HCT116 (cell line): ENCODE measurements around the gene L1CAM. TPM values are rescaled to one million over a fixed set of nuclear protein-coding genes. Genes with fewer than 3 reads are reported as not detected.

Source experiments
- ATAC-seq: fragments of 200-7000 bp; cut with Tn5 transposase; 2 replicates; pipeline ENCODE4 v1.9.1; 2020; ENCODE audit warnings: mild to moderate bottlenecking, moderate library complexity
- BruUV-seq: library from RNA; stranded (reverse); fragments of 400-500 nt; replicated peaks from 2 replicates; lab custom pipeline; 2021; lab: Mats Ljungman, UMichigan
- CTCF ChIA-PET: fragments of 300-600 bp; sonication (Branson Sonifier 250); formaldehyde crosslinking; loops from one replicate; lab custom pipeline; 2021; ENCODE audit warnings: antibody characterized with exemption; lab: Charles Lee
- POLR2A ChIA-PET: fragments of 300-600, 350-600 bp; sonication (Branson Sonifier 250); formaldehyde crosslinking; loops from one replicate; lab custom pipeline; 2021; ENCODE audit warnings: antibody characterized with exemption; lab: Charles Lee
- RAD21 ChIA-PET, 2 experiments: fragments of 300-600 bp; sonication (Branson Sonifier 250); formaldehyde crosslinking; loops; one replicate each; lab custom pipeline; 2023; ENCODE audit warnings: low total read pairs in 2 of 2; ENCODE audit not compliant: uncharacterized antibody in 2 of 2, unreplicated experiment in 2 of 2, low non-redundant PET in 1 of 2; lab: Charles Lee
- DNase-seq: peaks from one replicate; pipeline ENCODE4 v3.0.0-alpha.2; 2010; ENCODE audit warnings: low read depth, low spot score
- H2AFZ ChIP-seq: fragments of 200-600 bp; shearing (Covaris generic), sonication (generic); 2 replicates; pipeline ENCODE4 v1.6.1; 2017; ENCODE audit warnings: low read depth, mixed run types, mixed read lengths, antibody characterized with exemption, low read length; ENCODE audit not compliant: poor library complexity, severe bottlenecking
- H3K27ac ChIP-seq: 2 replicates; pipeline ENCODE4 v1.5.1; 2012; ENCODE audit warnings: low read depth, low read length
- H3K27me3 ChIP-seq: fragments of 200-600 bp; sonication (generic); 2 replicates; pipeline ENCODE4 v1.6.1; 2016; ENCODE audit warnings: mixed run types, low read length, mixed read lengths; ENCODE audit not compliant: insufficient read depth
- H3K36me3 ChIP-seq, 2 experiments: fragments of 200-500 bp in 1 of 2; fragments of 200-600 bp in 1 of 2; sonication (Bioruptor generic) in 1 of 2; sonication (generic) in 1 of 2; 2 replicates each; pipeline versions ENCODE4 v1.5.1 to v1.6.1; 2014 to 2016; ENCODE audit warnings: low read length in 2 of 2, inconsistent platforms in 1 of 2, mixed read lengths in 1 of 2, mixed run types in 1 of 2; ENCODE audit not compliant: insufficient read depth in 2 of 2, control insufficient read depth in 1 of 2
- H3K4me1 ChIP-seq, 2 experiments: fragments of 200-600 bp in 1 of 2; sonication (generic) in 1 of 2; 2 replicates each; pipeline versions ENCODE4 v1.5.1 to v1.6.1; 2012 to 2017; ENCODE audit warnings: low read length in 2 of 2, inconsistent platforms in 1 of 2, mild to moderate bottlenecking in 1 of 2, mixed read lengths in 1 of 2, mixed run types in 1 of 2, moderate library complexity in 1 of 2; ENCODE audit not compliant: insufficient read depth in 2 of 2, control insufficient read depth in 1 of 2
- H3K4me2 ChIP-seq: fragments of 200-600 bp; sonication (generic); 2 replicates; pipeline ENCODE4 v1.6.1; 2017; ENCODE audit warnings: mixed run types, low read length, mixed read lengths
- H3K4me3 ChIP-seq, 2 experiments: fragments of 200-600 bp in 1 of 2; sonication (generic) in 1 of 2; replicated peaks in 1 of 2; 2 replicates each; pipeline ENCODE4 v1.5.1; 2011 to 2016; ENCODE audit warnings: low read length in 2 of 2, control low read depth in 1 of 2, low read depth in 1 of 2, mild to moderate bottlenecking in 1 of 2, mixed read lengths in 1 of 2, mixed run types in 1 of 2
- H3K79me2 ChIP-seq: fragments of 200-600 bp; sonication (generic); 2 replicates; pipeline ENCODE4 v1.6.1; 2017; ENCODE audit warnings: mild to moderate bottlenecking, mixed run types, low read length, moderate library complexity, mixed read lengths; ENCODE audit not compliant: insufficient read depth
- H3K9ac ChIP-seq: fragments of 200-600 bp; sonication (generic); 2 replicates; pipeline ENCODE4 v1.6.1; 2016; ENCODE audit warnings: low read length, mixed read lengths
- H3K9me2 ChIP-seq: fragments of 200-600 bp; sonication (generic), shearing (Covaris generic); 2 replicates; pipeline ENCODE4 v1.6.1; 2017; ENCODE audit warnings: mixed run types, mild to moderate bottlenecking, moderate library complexity; ENCODE audit not compliant: insufficient read depth
- H3K9me3 ChIP-seq, 2 experiments: fragments of 200-500 bp in 1 of 2; fragments of 200-600 bp in 1 of 2; sonication (Bioruptor generic) in 1 of 2; sonication (generic) in 1 of 2; 2 replicates each; pipeline ENCODE4 v1.6.1; 2014 to 2017; ENCODE audit warnings: low read length in 2 of 2, mixed read lengths in 2 of 2, inconsistent platforms in 1 of 2, low read depth in 1 of 2, mild to moderate bottlenecking in 1 of 2, mixed run types in 1 of 2, moderate library complexity in 1 of 2; ENCODE audit not compliant: control insufficient read depth in 1 of 2, insufficient read depth in 1 of 2
- H4K20me1 ChIP-seq: fragments of 200-600 bp; sonication (generic), shearing (Covaris generic); 2 replicates; pipeline ENCODE4 v1.6.1; 2017; ENCODE audit warnings: mixed run types, mild to moderate bottlenecking, moderate library complexity; ENCODE audit not compliant: insufficient read depth
- ATF3 ChIP-seq: IDR thresholded peaks from 2 replicates; pipeline ENCODE4 v1.6.1; 2012
- CBX3 ChIP-seq: IDR thresholded peaks from 2 replicates; pipeline ENCODE4 v1.6.1; 2012; ENCODE audit warnings: low read depth
- CTCF ChIP-seq, 3 experiments: fragments of 200-600 bp in 1 of 3; sonication (generic) in 1 of 3; IDR thresholded peaks in 2 of 3; conservative IDR thresholded peaks in 1 of 3; 2 replicates each; pipeline ENCODE4 v1.5.1; 2012 to 2017; ENCODE audit warnings: low read depth in 2 of 3, low read length in 2 of 3, antibody characterized with exemption in 1 of 3, borderline replicate concordance in 1 of 3, control low read depth in 1 of 3, mild to moderate bottlenecking in 1 of 3, mixed read lengths in 1 of 3, mixed run types in 1 of 3, moderate library complexity in 1 of 3; ENCODE audit not compliant: insufficient read depth in 1 of 3
- EZH2phosphoT487 ChIP-seq: fragments of 200-600 bp; IDR thresholded peaks from 2 replicates; pipeline ENCODE4 v1.6.1; 2018; ENCODE audit warnings: antibody characterized with exemption, borderline replicate concordance
- FOSL1 ChIP-seq: IDR thresholded peaks from 2 replicates; pipeline ENCODE4 v1.6.1; 2012; ENCODE audit warnings: low read depth
- JUND ChIP-seq: IDR thresholded peaks from 2 replicates; pipeline ENCODE4 v1.6.1; 2012
- RAD21 ChIP-seq: IDR thresholded peaks from 2 replicates; pipeline ENCODE4 v1.6.1; 2012; ENCODE audit warnings: low read depth, mild to moderate bottlenecking
- SP1 ChIP-seq: IDR thresholded peaks from 2 replicates; pipeline ENCODE4 v1.6.1; 2012; ENCODE audit warnings: low read depth
- SRF ChIP-seq: IDR thresholded peaks from 2 replicates; pipeline ENCODE4 v1.6.1; 2012; ENCODE audit warnings: low read depth
- ZBTB33 ChIP-seq: IDR thresholded peaks from 2 replicates; pipeline ENCODE4 v1.6.1; 2011; ENCODE audit warnings: mild to moderate bottlenecking, low read length, moderate library complexity; ENCODE audit not compliant: insufficient replicate concordance; ENCODE audit errors: extremely low read depth
- ZFX ChIP-seq: fragments of 450-650 bp; IDR thresholded peaks from 2 replicates; pipeline ENCODE4 v1.6.1; 2017
- ZNF274 ChIP-seq: fragments of 200-500 bp; sonication (Bioruptor generic); IDR thresholded peaks from 2 replicates; pipeline ENCODE4 v1.6.1; 2014; ENCODE audit warnings: mild to moderate bottlenecking, low read depth, low read length, inconsistent platforms
- intact Hi-C: fragments of 100-400 bp; cut with micrococcal nuclease; formaldehyde crosslinking; loops from 2 replicates; pipeline ENCODE4 v1.10.0; 2022
- total RNA-seq: library from RNA; stranded (reverse); gene quantifications from one replicate; pipeline ENCODE4 v1.2.1, GENCODE V29; 2021; ENCODE audit not compliant: unreplicated experiment

Gene L1CAM
- total RNA-seq, 1 experiment from 2014 or later = 14.8 TPM

GRCh38 chrX:153878969-153879653, 6.9 kb downstream of the L1CAM start:
- TF ChIP-seq RAD21 = no peak
- TF ChIP-seq SP1 = no peak
- no peak for TF ChIP-seq SRF
- no peak for TF ChIP-seq FOSL1
- no peak for TF ChIP-seq ZNF274
- TF ChIP-seq EZH2phosphoT487 = no peak
- no peak for TF ChIP-seq ZBTB33
- TF ChIP-seq CTCF (IDR thresholded peaks at IDR 0.05 in 2 of 3, conservative IDR thresholded peaks at IDR 0.05 in 1 of 3; ENCODE audit: borderline replicate concordance in 1 of 3, insufficient read depth in 1 of 3, low read depth in 2 of 3, low read length in 2 of 3) = no peak
- no peak for TF ChIP-seq ZFX
- TF ChIP-seq JUND = no peak
- TF ChIP-seq ATF3 = no peak
- TF ChIP-seq CBX3 = no peak
- no TSS peak for BruUV-seq
- peaks cover 0 to 20% of the 10 kb centered on the region in 2 experiments; a peak in 3 of 4 replicates for H3K4me1 ChIP-seq
- H3K36me3 ChIP-seq = no peaks in the 10 kb centered on the region
- no peaks in the 10 kb centered on the region for H3K27me3 ChIP-seq
- no peak overlapping the region for H2AFZ ChIP-seq
- CTCF ChIA-PET = no interaction called here
- intact Hi-C loops = no loop called here
- H3K27ac ChIP-seq = no peak overlapping the region
- ATAC-seq = no peak
- no peaks in the 10 kb centered on the region for H4K20me1 ChIP-seq
- no peaks in the 10 kb centered on the region for H3K9me2 ChIP-seq
- H3K4me2 ChIP-seq = no peak overlapping the region
- DNase-seq = no peak
- H3K9ac ChIP-seq = no peak overlapping the region
- H3K79me2 ChIP-seq = no peaks in the 10 kb centered on the region
- H3K4me3 ChIP-seq = no peak overlapping the region
- H3K9me3 ChIP-seq = no peaks in the 10 kb centered on the region
- RAD21 ChIA-PET = no interaction called here
- POLR2A ChIA-PET = no interaction called here
